Sigmoid colon (tissue), 4 donors: ENCODE results near the gene NDUFAF2.

Experiments used
- CTCF ChIP-seq, 4 experiments: fragments of 450-650 bp in 3 of 4; fragments of 200-600 bp in 1 of 4; IDR thresholded peaks; one replicate each; pipeline ENCODE4 v1.5.1; 2016 to 2019; ENCODE audit warnings: antibody characterized with exemption in 4 of 4, mild to moderate bottlenecking in 3 of 4, moderate library complexity in 2 of 4
- POLR2A ChIP-seq, 2 donors: fragments of 450-650 bp; IDR thresholded peaks; one replicate each; pipeline ENCODE4 v1.6.1; 2016; ENCODE audit warnings: antibody characterized with exemption in 2 of 2, mild to moderate bottlenecking in 2 of 2, moderate library complexity in 2 of 2
- POLR2AphosphoS5 ChIP-seq, 4 donors: sonication (generic); formaldehyde crosslinking; IDR thresholded peaks; one replicate each; pipeline ENCODE4 v1.6.1; 2017; ENCODE audit warnings: antibody characterized with exemption in 4 of 4

DNA sequence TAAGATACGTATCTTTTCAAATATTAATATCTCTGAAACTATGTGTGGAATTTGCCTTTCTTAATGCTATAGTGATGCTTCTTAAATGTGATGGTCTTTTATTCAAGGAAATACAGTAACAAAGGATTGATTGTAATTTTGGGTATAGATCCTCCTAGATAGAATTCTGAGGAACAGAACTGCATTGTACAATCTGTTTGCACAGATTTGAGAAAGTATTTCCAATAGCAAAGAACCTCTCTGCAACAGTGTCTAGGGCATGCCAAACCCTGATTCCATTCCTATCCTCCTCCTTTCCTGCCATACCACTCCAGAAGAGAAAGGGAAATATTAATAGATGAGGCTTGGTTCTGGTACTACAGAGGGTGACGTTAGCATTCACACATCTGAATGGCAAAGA lies 206.9 kb downstream of the NDUFAF2 start:
- TF ChIP-seq CTCF (IDR thresholded peaks at IDR 0.05) (no peak), POLR2AphosphoS5 (IDR thresholded peaks at IDR 0.05) (no peak), POLR2A (IDR thresholded peaks at IDR 0.05) (no peak)
